HG03045 (cell line): Measurements from ENCODE around the gene ZNF483.
"Not testable (repeated sequence)": the region's sequence is repeated elsewhere in the genome, so short reads cannot be mapped to it uniquely, and the experiment has no call there.

Source experiments
- ATAC-seq: cut with Tn5 transposase; IDR thresholded peaks from one replicate; pipeline ENCODE4 v1.9.1; 2021; ENCODE audit warnings: mild to moderate bottlenecking, moderate library complexity; ENCODE audit not compliant: unreplicated experiment

ZNF483 gene

DNA sequence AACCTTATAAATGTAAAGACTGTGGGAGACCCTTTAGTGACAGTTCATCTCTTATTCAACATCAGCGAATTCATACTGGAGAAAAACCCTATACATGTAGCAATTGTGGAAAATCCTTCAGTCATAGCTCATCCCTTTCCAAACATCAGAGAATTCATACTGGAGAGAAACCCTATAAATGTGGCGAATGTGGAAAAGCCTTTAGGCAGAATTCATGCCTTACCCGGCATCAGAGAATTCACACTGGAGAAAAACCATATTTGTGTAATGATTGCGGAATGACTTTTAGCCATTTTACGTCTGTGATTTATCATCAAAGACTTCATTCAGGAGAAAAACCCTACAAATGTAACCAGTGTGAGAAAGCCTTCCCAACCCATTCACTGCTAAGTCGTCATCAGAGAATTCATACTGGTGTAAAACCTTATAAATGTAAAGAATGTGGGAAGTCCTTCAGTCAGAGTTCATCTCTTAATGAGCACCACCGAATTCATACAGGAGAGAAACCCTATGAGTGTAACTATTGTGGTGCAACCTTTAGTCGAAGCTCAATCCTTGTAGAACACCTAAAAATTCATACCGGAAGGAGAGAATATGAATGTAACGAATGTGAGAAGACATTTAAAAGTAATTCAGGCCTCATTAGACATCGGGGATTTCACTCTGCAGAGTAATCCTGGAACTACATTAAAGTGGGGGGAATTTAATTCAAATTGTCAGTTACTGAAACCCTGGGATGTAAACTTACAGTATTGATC, 17.7 kb downstream of the ZNF483 start:
- ATAC-seq: no peak

- ATAC-seq: no peak
Measured at GRCh38 chr9:111548623-111549022, 23.6 kb downstream of the ZNF483 start.

GRCh38 chr9:111555425-111555824, 30.4 kb downstream of the ZNF483 start:
- not testable (repeated sequence) for ATAC-seq

DNA sequence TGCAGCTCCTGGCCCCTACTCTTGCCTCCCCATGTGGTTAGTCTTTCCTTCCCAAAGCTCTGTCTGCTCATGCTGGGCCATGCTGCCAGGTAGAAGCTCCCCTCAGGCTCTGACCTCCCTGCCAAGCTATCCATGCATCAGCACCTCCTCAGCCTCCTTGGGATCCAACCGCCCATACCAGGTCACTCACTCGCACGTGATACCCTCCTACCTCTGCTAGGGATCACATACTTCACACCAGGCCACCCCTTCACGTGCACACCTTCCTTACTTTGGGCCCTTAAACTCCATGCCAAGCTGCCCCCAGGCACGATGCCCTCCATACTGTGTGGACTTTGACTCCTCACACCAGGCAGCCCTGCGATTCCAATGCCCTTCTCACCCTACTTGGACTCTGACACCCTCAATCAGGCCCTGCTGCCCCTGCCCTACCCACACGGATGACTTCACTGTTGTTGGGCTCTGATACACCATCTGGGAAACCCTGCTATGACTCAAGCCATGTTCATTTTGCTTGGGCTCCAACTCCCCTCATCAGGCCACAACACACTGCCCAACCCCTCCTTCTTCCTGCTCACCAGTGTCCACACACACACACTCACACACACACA, 34.1 kb downstream of the ZNF483 start:
- ATAC-seq: no peak

GRCh38 chr9:111561165-111561719, 36.3 kb downstream of the ZNF483 start:
- no peak for ATAC-seq

GRCh38 chr9:111566234-111566633, 41.3 kb downstream of the ZNF483 start:
- ATAC-seq: no peak

GRCh38 chr9:111568127-111568526, 43.1 kb downstream of the ZNF483 start:
- not testable (repeated sequence) for ATAC-seq

DNA sequence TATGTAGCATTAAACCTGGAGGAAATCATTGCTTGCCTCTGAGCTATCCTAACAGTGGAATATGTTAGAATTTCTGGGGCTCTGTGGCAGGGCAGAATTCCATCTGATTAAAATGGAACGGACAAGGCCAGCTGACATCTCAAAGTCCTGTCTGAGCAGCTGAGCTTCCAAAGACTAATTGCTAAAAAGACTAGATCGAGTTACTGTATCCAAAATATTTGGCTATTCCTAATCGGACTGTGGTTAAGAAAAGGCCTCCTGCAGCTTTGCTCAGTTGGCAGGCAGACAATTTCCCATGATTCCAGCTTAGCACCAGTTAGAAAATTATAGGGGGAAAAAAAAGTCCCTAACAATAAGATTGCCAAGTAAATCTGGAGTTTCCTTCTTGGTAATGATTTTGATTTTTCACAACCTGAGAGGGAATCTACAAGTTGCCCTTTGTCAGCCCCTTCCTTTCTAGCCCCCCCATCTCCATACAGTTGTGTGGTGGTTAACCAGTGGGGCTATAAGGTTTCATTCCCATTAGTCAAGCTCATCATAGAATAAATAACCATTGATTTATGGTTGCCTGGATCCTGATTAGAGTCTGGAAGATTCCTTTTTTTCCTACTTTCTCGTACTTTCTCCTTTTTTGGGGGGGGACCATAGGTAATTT, 48.1 kb downstream of the ZNF483 start:
- ATAC-seq: no peak

GRCh38 chr9:111582888-111583287, 57.9 kb downstream of the ZNF483 start:
- ATAC-seq: no peak

GRCh38 chr9:111586378-111586777, 61.4 kb downstream of the ZNF483 start:
- ATAC-seq: no peak

GRCh38 chr9:111588846-111589245, 63.9 kb downstream of the ZNF483 start:
- no peak for ATAC-seq

GRCh38 chr9:111597852-111598732, 73.1 kb downstream of the ZNF483 start:
- no peak for ATAC-seq

DNA sequence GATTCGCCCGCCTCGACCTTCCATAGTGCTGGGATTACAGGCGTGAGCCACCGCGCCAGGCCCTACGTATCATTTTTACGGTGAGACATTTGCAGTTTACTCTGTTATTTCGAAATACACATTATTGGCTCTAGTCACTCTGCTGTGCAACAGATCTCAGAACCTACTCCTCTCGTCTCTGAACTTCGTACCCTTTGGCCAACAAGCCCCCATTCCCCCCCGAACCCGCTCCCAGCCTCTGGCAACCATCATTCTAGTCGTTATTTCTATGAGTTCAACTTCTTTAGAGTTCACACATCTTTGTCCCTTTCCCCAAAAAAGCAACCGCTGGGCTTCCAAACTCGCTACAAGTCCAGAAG, 73.7 kb downstream of the ZNF483 start:
- no peak for ATAC-seq

DNA sequence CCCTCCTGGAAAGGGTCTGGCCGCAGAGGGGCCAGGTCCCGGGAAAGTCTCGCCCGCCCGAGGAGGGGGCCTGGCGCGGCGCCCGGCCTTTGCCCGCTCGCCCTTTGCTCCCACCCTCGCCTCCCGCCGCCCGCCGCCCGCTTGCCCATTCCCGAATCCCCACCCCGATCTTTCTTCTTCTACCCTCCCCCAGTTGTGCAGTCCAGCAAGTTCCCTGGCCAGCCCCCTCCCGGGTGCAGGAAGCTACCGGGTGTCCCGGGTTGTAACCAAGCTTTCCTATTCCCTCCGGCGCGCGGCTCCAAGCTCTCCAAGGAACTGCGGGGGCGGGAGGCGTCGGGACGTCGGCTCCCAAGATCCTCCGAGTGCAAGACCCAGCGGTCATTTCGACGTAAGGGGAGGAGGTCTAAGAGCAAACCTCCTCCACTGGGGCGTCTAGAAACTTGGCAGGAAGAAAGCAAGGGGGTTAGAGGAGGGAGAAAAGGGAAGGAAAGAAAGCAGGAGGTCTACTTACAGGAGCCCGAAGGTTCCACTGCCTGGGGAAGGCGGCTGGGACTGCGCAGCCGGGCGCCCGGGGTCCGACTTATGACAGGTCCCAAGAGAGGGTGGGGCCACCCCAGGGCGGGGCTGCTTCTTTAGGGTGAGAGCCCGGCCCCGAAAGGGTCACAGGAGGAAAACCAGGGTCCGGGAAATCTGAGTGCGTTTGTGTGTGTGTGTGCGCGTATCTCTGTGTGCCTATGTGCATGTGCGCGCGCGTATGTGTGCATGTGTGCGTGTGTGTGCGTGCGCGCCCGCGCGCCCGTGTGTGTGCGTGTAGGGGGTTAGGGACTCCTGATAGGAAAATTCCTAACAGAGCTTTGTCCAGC, 74.3 kb downstream of the ZNF483 start, which contains the start of gene PTGR1:
Gene PTGR1, minus strand, starts transcription at position 556 of the 863 bp plus-strand sequence. CDS start 2,225 bp downstream, outside the sequence.
- no peak for ATAC-seq

DNA sequence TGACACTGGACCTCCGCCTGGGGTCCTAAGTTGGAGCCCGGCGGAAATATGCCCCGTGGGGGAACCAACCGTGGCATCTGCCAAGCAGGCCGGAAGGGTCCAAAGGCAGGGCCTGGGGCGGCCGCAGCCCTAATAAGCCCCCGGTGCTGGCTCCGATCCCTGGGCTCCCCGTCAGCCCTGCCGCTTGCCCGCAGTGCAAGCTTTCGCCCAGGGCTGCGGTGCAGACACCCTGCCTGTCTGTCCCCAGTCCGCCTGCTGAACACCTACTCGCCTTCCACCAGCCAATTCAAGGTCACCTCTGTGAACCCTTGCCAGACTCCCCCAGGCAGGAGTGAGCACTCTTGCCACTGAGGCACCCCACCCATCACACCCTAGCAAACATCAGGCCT, 75.0 kb downstream of the ZNF483 start:
- no peak for ATAC-seq

DNA sequence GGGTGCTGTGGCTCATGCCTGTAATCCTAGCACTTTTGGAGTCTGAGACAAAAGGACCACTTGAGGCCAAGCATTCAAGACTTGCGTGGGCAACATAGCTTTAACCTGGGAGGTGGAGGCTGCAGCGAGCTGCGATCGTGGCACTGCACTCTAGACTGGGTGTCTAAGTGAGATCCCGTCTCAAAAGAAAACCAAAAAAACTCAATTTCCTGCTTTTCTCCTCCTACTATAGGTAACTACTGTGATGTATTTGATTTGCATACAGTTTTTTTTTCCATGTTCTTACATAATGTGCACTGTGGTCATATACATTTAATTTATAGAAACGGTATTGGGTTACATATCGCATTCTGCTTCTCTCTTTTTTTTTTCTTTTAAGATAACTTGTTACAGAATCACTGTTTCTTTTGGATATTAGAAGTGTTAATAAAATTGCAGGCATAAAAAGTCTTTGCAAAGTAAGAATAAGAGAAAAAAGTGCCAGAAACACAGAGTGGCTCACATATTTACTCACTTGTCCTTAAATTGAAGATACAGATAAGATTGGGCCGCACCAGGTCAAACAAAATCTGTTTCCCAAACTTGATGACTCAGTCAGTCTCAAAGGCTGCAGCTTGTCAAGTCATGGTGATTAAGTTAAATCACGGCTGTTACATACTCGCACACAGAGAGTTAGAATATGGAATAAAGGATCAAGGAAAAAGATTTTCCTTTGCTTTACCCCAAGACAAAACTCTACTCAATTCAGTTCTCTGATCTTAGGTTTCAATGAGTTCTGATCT, 76.4 kb downstream of the ZNF483 start:
- no peak for ATAC-seq

DNA sequence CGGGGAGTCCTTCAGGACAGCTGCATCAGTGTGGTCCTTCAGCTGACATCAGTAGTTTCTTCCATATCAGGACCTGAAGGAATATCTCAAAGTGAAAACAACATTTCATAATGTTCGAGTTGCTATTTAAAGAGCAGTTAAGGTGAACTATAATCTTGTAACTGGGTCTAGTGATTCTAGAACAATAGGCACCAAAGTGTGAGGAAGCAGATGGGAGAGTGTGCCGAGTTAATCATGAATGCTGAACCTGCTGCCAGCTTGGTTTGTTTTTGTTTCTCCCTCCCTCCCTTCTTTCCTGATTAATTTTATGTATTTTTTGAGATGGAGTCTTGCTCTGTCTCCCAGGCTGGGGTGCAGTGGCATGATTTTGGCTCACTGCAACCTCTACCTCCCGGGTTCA, 78.1 kb downstream of the ZNF483 start:
- ATAC-seq: no peak

DNA sequence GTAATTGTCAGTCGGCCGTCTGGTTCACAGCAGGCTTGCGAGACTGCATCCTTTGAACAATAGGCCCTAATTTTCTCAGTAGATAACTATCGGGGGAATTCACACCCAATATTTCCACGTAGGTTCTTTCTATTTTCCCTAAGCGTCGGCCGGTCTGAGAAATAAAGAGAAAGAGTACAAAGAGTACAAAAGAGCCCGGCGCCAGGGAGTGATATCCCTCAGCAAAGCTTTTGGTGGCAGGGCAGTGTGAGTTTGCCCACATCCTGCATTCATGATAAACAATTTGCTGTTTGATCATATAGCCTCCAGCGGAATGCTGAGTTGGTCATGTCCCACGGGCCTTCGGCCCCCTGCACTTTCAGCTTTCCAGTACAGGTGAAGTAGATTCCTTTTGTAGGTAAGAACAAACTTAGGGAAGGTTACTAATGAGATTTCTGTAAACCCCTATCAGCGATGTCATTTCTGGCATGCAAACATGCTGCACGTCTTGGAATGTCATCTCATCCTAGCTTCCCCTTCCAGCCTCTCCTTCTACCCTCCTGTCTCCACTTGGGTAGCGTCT, 79.2 kb downstream of the ZNF483 start:
- ATAC-seq: no peak
